Uterus (tissue), 4 donors: ENCODE data around the gene CHML. TPM values are rescaled to one million over a fixed set of nuclear protein-coding genes. Genes with fewer than 3 reads are reported as not detected.

ENCODE experiments used
- DNase-seq, 2 donors: peaks; one replicate each; pipeline ENCODE4 v3.0.0-alpha.2; 2019 to 2020
- H3K27ac ChIP-seq, 2 donors: fragments of 200-600 bp; sonication (generic); 1 replicate in 1 of 2; 2 replicates in 1 of 2; pipeline ENCODE4 v1.5.1; 2016 to 2018
- H3K27me3 ChIP-seq, 2 donors: fragments of 200-600 bp; sonication (generic); one replicate each; pipeline ENCODE4 v1.5.1; 2018 to 2019; ENCODE audit warnings: control low read depth in 1 of 2
- H3K36me3 ChIP-seq, 2 donors: fragments of 200-600 bp; sonication (generic); one replicate each; pipeline ENCODE4 v1.5.1; 2019; ENCODE audit warnings: control low read depth in 1 of 2
- H3K4me1 ChIP-seq, 2 donors: fragments of 200-600 bp; sonication (generic); one replicate each; pipeline ENCODE4 v1.5.1; 2018 to 2019; ENCODE audit warnings: control low read depth in 1 of 2
- H3K4me3 ChIP-seq, 2 donors: fragments of 200-600 bp; sonication (generic); 1 replicate in 1 of 2; 2 replicates in 1 of 2; pipeline ENCODE4 v1.5.1; 2018 to 2019; ENCODE audit warnings: mild to moderate bottlenecking in 1 of 2
- H3K9me3 ChIP-seq, 2 donors: fragments of 200-600 bp; sonication (generic); one replicate each; pipeline ENCODE4 v1.5.1; 2019; ENCODE audit warnings: control low read depth in 1 of 2
- CTCF ChIP-seq, 4 experiments: fragments of 200-600 bp in 2 of 4; fragments of 450-650 bp in 2 of 4; sonication (generic) in 2 of 4; IDR thresholded peaks; one replicate each; pipeline ENCODE4 v1.5.1; 2016 to 2019; ENCODE audit warnings: antibody characterized with exemption in 4 of 4, mild to moderate bottlenecking in 2 of 4, moderate library complexity in 1 of 4
- POLR2A ChIP-seq, 2 donors: fragments of 450-650 bp; IDR thresholded peaks; one replicate each; pipeline ENCODE4 v1.6.1; 2016; ENCODE audit warnings: antibody characterized with exemption in 2 of 2, mild to moderate bottlenecking in 1 of 2, moderate library complexity in 1 of 2
- intact Hi-C: fragments of 100-400 bp; cut with DNase I; formaldehyde crosslinking; loops from one replicate; pipeline ENCODE4 v1.15.1; 2023; ENCODE audit warnings: low total_unique reads
- total RNA-seq, 4 donors: library from RNA; depleted of rRNA in 3 of 4; stranded (reverse); fragments of >200 nt in 3 of 4; gene quantifications; one replicate each; pipeline versions ENCODE4 v1.1.0 to v1.2.4, GENCODE V29; 2014 to 2023
- donor health status: DM: yes; HTN: yes; CAD: no.

CHML gene
- total RNA-seq, 4 donors from 2014 or later: 4.9 to 34.6 (median 9.1) TPM

GRCh38 chr1:241654641-241655040 is 14.5 kb upstream of the CHML start:
- no peak for TF ChIP-seq POLR2A (IDR thresholded peaks at IDR 0.05)
- intact Hi-C loops: no loop called here

DNA sequence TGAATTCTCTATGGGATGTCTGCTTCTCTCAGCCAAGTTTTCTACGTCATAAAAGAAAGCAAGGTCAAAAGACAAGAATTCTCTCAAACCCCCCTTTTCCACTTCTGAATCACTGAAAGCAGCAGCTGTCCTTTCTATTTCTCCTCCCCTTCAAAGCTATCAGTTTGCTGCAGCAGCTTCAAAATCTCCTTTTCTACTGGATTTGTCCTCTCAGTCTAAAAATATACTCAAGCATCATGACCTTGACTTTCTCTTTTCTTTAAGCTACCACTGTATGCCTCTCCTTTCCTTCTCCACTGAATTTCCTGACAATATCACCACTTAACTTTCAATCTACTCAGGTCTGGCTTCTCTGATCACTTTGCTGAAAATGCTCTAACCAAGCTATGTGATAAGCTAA is 13.8 kb upstream of the CHML start:
- TF ChIP-seq POLR2A (IDR thresholded peaks at IDR 0.05): no peak
- no peak for TF ChIP-seq CTCF (IDR thresholded peaks at IDR 0.05)

More at GRCh38 chr1:241654641-241655040, 14.5 kb upstream of the CHML start:
- H3K4me1 ChIP-seq: no peaks in the 10 kb centered on the region
- no peak overlapping the region for H3K27ac ChIP-seq
- H3K27me3 ChIP-seq: no peaks in the 10 kb centered on the region
- no peaks in the 10 kb centered on the region for H3K9me3 ChIP-seq
- DNase-seq: no peak
- H3K4me3 ChIP-seq: no peak overlapping the region
- no peaks in the 10 kb centered on the region for H3K36me3 ChIP-seq

GRCh38 chr1:241652012-241652411 is 11.8 kb upstream of the CHML start, which contains the start of gene WDR64:
TSS of gene WDR64 (plus strand) at chr1:241652281. CDS start at chr1:241652485, 204 bp downstream.
- no peak within 1 kb of the TSS for H3K4me3 ChIP-seq
- H3K36me3 ChIP-seq: no peaks in the 10 kb centered on the region
- no peak within 1 kb of the TSS for H3K27ac ChIP-seq
- no peaks in the 10 kb centered on the region for H3K27me3 ChIP-seq
- no peaks in the 10 kb centered on the region for H3K9me3 ChIP-seq
- TF ChIP-seq POLR2A (IDR thresholded peaks at IDR 0.05) (no peak), CTCF (IDR thresholded peaks at IDR 0.05) (no peak)
- no peaks in the 10 kb centered on the region for H3K4me1 ChIP-seq
- no peak for DNase-seq
- intact Hi-C loops: no loop called here

More for the DNA sequence above, 13.8 kb upstream of the CHML start:
- H3K4me3 ChIP-seq: no peak overlapping the region
- DNase-seq: no peak
- H3K4me1 ChIP-seq: no peaks in the 10 kb centered on the region
- H3K27ac ChIP-seq: no peak overlapping the region
- intact Hi-C loops: no loop called here
- H3K9me3 ChIP-seq: no peaks in the 10 kb centered on the region
- H3K36me3 ChIP-seq: no peaks in the 10 kb centered on the region
- H3K27me3 ChIP-seq: no peaks in the 10 kb centered on the region

- Histone ChIP-seq H3K27me3 (no peaks in the 10 kb centered on the region), H3K36me3 (no peaks in the 10 kb centered on the region), H3K9me3 (no peaks in the 10 kb centered on the region), H3K4me1 (no peaks in the 10 kb centered on the region), H3K27ac (no peak overlapping the region), H3K4me3 (no peak overlapping the region)
- intact Hi-C loops: no loop called here
- no peak for TF ChIP-seq CTCF (IDR thresholded peaks at IDR 0.05)
- TF ChIP-seq POLR2A (IDR thresholded peaks at IDR 0.05): no peak
- DNase-seq: no peak
Measured at GRCh38 chr1:241648159-241648558, 8.0 kb upstream of the CHML start.

DNA sequence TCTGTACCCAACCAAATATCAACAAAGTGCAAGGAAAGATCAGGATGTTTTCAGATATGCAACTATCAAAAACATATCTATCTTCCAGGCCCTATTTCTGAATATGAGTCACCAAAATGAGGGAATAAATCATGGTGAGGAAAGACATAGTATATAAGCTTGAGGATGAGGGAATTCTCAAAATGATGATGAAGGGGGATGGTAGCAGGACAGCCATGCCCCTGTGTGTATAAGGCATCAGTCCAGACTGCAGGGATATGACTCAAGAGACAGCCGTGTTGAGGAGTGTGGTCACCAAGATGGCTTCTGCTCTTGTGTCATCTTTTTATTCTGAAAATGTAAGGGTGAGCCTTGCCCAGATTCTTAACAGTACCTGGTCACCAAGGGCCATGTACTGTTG is 7.5 kb upstream of the CHML start:
- Histone ChIP-seq H3K4me1 (no peaks in the 10 kb centered on the region), H3K9me3 (no peaks in the 10 kb centered on the region), H3K36me3 (no peaks in the 10 kb centered on the region), H3K4me3 (no peak overlapping the region), H3K27me3 (no peaks in the 10 kb centered on the region), H3K27ac (no peak overlapping the region)
- intact Hi-C loops: no loop called here
- no peak for TF ChIP-seq CTCF (IDR thresholded peaks at IDR 0.05)
- TF ChIP-seq POLR2A (IDR thresholded peaks at IDR 0.05): no peak
- DNase-seq: no peak

- intact Hi-C loops: no loop called here
- no peak overlapping the region for H3K27ac ChIP-seq
- H3K9me3 ChIP-seq: no peaks in the 10 kb centered on the region
- no peak for DNase-seq
- no peaks in the 10 kb centered on the region for H3K27me3 ChIP-seq
- H3K36me3 ChIP-seq: no peaks in the 10 kb centered on the region
- H3K4me3 ChIP-seq: no peak overlapping the region
- TF ChIP-seq CTCF (IDR thresholded peaks at IDR 0.05) (no peak), POLR2A (IDR thresholded peaks at IDR 0.05) (no peak)
- no peaks in the 10 kb centered on the region for H3K4me1 ChIP-seq
Measured at GRCh38 chr1:241646201-241646600, 6.0 kb upstream of the CHML start.
